Neural progenitor cell (in vitro differentiated cells): ENCODE results near the gene HECTD4.

ENCODE experiments used
- EZH2 ChIP-seq: fragments of 200-600 bp; sonication (generic); IDR thresholded peaks from 2 replicates; pipeline ENCODE4 v1.6.1; 2017; ENCODE audit warnings: antibody characterized with exemption, mild to moderate bottlenecking, moderate library complexity
- EZH2phosphoT487 ChIP-seq: fragments of 200-600 bp; sonication (generic); IDR thresholded peaks from 2 replicates; pipeline ENCODE4 v1.6.1; 2017; ENCODE audit warnings: antibody characterized with exemption
- TF ChIP-seq, protein P1 (sequence below): fragments of 200-600 bp; sonication (generic); IDR thresholded peaks from 2 replicates; pipeline ENCODE4 v1.5.1; 2017; ENCODE audit warnings: antibody characterized with exemption, mild to moderate bottlenecking

DNA sequence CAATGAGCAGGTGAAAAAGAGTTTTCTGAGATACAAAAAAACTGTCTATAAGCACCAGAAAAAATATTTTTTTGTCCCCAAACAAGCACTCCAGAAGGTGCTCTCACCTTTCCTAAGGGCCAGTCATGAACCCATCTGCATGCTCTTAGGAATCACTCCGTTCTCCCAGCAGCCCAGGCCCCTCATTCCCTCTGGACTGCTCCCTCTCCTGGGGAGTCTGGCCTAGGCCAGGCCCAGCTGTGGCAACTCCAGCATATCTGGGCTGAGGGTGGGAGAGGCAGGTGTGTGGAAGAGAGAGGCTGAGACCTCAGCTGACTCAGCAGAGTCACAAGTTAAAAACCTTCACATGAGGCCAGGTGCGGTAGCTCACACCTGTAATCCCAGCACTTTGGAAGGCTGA lies 202.3 kb downstream of the HECTD4 start:
- TF ChIP-seq, protein P1, sequence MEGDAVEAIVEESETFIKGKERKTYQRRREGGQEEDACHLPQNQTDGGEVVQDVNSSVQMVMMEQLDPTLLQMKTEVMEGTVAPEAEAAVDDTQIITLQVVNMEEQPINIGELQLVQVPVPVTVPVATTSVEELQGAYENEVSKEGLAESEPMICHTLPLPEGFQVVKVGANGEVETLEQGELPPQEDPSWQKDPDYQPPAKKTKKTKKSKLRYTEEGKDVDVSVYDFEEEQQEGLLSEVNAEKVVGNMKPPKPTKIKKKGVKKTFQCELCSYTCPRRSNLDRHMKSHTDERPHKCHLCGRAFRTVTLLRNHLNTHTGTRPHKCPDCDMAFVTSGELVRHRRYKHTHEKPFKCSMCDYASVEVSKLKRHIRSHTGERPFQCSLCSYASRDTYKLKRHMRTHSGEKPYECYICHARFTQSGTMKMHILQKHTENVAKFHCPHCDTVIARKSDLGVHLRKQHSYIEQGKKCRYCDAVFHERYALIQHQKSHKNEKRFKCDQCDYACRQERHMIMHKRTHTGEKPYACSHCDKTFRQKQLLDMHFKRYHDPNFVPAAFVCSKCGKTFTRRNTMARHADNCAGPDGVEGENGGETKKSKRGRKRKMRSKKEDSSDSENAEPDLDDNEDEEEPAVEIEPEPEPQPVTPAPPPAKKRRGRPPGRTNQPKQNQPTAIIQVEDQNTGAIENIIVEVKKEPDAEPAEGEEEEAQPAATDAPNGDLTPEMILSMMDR: no peak
- TF ChIP-seq EZH2 (no peak), EZH2phosphoT487 (no peak)
